K562 (cell line): ENCODE results near the gene MBD5. TPM values are rescaled to one million over a fixed set of nuclear protein-coding genes. Genes with fewer than 3 reads are reported as not detected.

Experiments used
- ATAC-seq: fragments of 200-7000 bp; cut with Tn5 transposase; 3 replicates; pipeline ENCODE4 v1.9.1; 2020; ENCODE audit warnings: moderate library complexity
- Bru-seq: library from RNA; stranded (reverse); fragments of 400-500 nt; gene quantifications from one replicate; lab custom pipeline; 2021; lab: Mats Ljungman, UMichigan
- BruChase-seq, 2 experiments: library from RNA; stranded (reverse); fragments of 400-500 nt; gene quantifications; one replicate each; lab custom pipeline; 2021; lab: Mats Ljungman, UMichigan
- BruUV-seq: library from RNA; stranded (reverse); fragments of 400-500 nt; replicated peaks from 2 replicates; lab custom pipeline; 2021; lab: Mats Ljungman, UMichigan
- CTCF ChIA-PET: fragments of 300-600 bp; formaldehyde crosslinking; extraction: SDS; loops from one replicate; lab custom pipeline; 2021; ENCODE audit warnings: low intra/inter-chr PET ratio; lab: Yijun Ruan, JAX
- POLR2A ChIA-PET: fragments of 300-600, 350-650 bp; sonication (Branson Sonifier 250); formaldehyde crosslinking; extraction: SDS; loops from one replicate; lab custom pipeline; 2021; ENCODE audit warnings: antibody characterized with exemption, inconsistent platforms; lab: Yijun Ruan, JAX
- DNase-seq, 4 experiments: peaks; one replicate each; pipeline versions ENCODE4 v3.0.0 to v3.0.0-alpha.2; 2011 to 2018; ENCODE audit warnings: low spot score in 3 of 4, mixed read lengths in 3 of 4; ENCODE audit errors: extremely low read depth in 1 of 4
- FAIRE-seq: peaks from 2 replicates; lab custom pipeline; 2011; peaks lifted over from hg19 to GRCh38; lab: Jason Lieb, UNC
- H2AFZ ChIP-seq: 2 replicates; pipeline ENCODE4 v1.6.0; 2011; ENCODE audit warnings: low read depth, low read length, control low read depth, inconsistent platforms
- H3K27ac ChIP-seq: fragments of 200-600 bp; 3 replicates; pipeline ENCODE4 v1.8.0; 2011; ENCODE audit warnings: low read depth, mild to moderate bottlenecking, control low read depth, inconsistent platforms, low read length, moderate library complexity, mixed read lengths; ENCODE audit errors: extremely low read depth
- H3K27me3 ChIP-seq, 2 experiments: fragments of 300-600 bp in 1 of 2; 2 replicates in 1 of 2; 3 replicates in 1 of 2; pipeline versions ENCODE4 v1.6.0 to v1.8.0; 2011; ENCODE audit warnings: inconsistent platforms in 2 of 2, low read length in 2 of 2, mild to moderate bottlenecking in 1 of 2, mixed read lengths in 1 of 2, moderate library complexity in 1 of 2; ENCODE audit not compliant: control insufficient read depth in 2 of 2, insufficient read depth in 2 of 2
- H3K36me3 ChIP-seq: fragments of 300-600 bp; 3 replicates; pipeline ENCODE4 v1.8.0; 2011; ENCODE audit warnings: mild to moderate bottlenecking, low read length, inconsistent platforms; ENCODE audit not compliant: control insufficient read depth, insufficient read depth
- H3K4me1 ChIP-seq, 2 experiments: fragments of 200-600 bp in 1 of 2; replicated peaks in 1 of 2; 2 replicates in 1 of 2; 3 replicates in 1 of 2; pipeline versions ENCODE4 v1.5.1 to v1.8.0; 2011; ENCODE audit warnings: inconsistent platforms in 2 of 2, low read length in 2 of 2, mild to moderate bottlenecking in 1 of 2, mixed read lengths in 1 of 2, moderate library complexity in 1 of 2; ENCODE audit not compliant: control insufficient read depth in 2 of 2, insufficient read depth in 2 of 2
- H3K4me2 ChIP-seq: 2 replicates; pipeline ENCODE4 v1.6.1; 2011; ENCODE audit warnings: low read length, control low read depth, inconsistent platforms, mixed read lengths; ENCODE audit not compliant: insufficient read depth
- H3K4me3 ChIP-seq: fragments of 200-600 bp; sonication (generic), shearing (Covaris generic); 2 replicates; pipeline ENCODE4 v1.5.1; 2016; ENCODE audit warnings: control low read depth, inconsistent platforms
- H3K79me2 ChIP-seq: fragments of 200-600 bp; 3 replicates; pipeline ENCODE4 v1.8.0; 2011; ENCODE audit warnings: low read length, inconsistent platforms; ENCODE audit not compliant: control insufficient read depth, insufficient read depth
- H3K9ac ChIP-seq, 2 experiments: 2 replicates each; pipeline versions ENCODE4 v1.6.0 to v1.6.1; 2011; ENCODE audit warnings: low read depth in 2 of 2, low read length in 2 of 2, control low read depth in 1 of 2, inconsistent platforms in 1 of 2, mild to moderate bottlenecking in 1 of 2, mixed read lengths in 1 of 2; ENCODE audit not compliant: insufficient read depth in 1 of 2
- H3K9me1 ChIP-seq: one replicate; pipeline ENCODE4 v1.6.0; 2011; ENCODE audit warnings: inconsistent platforms, mild to moderate bottlenecking, low read length, moderate library complexity; ENCODE audit not compliant: control insufficient read depth, insufficient read depth
- H3K9me3 ChIP-seq: replicated peaks from 2 replicates; pipeline ENCODE4 v1.5.1; 2011; ENCODE audit warnings: low read depth, low read length, inconsistent platforms; ENCODE audit not compliant: control insufficient read depth, insufficient read depth
- H4K20me1 ChIP-seq: replicated peaks from 2 replicates; pipeline ENCODE4 v1.6.1; 2011; ENCODE audit warnings: low read length, inconsistent platforms, mixed read lengths; ENCODE audit not compliant: control insufficient read depth, insufficient read depth
- FOXK2 ChIP-seq, 2 experiments: fragments of 450-650 bp; IDR thresholded peaks in 1 of 2; conservative IDR thresholded peaks in 1 of 2; 2 replicates each; pipeline ENCODE4 v1.6.1; 2016; ENCODE audit warnings: low read depth in 2 of 2, mild to moderate bottlenecking in 1 of 2
- HDAC1 ChIP-seq, 2 experiments: fragments of 450-650 bp; IDR thresholded peaks; 2 replicates each; pipeline ENCODE4 v1.6.1; 2016 to 2017; ENCODE audit warnings: inconsistent platforms in 1 of 2, mild to moderate bottlenecking in 1 of 2, moderate library complexity in 1 of 2
- NRF1 ChIP-seq, 2 experiments: fragments of 450-650 bp; IDR thresholded peaks in 1 of 2; conservative IDR thresholded peaks in 1 of 2; 2 replicates each; pipeline ENCODE4 v1.6.1; 2014; ENCODE audit warnings: mild to moderate bottlenecking in 2 of 2
- RFX1 ChIP-seq: fragments of 450-650 bp; IDR thresholded peaks from 2 replicates; pipeline ENCODE4 v1.6.1; 2016; ENCODE audit warnings: mild to moderate bottlenecking, moderate library complexity
- SUPT5H ChIP-seq: fragments of 450-650 bp; IDR thresholded peaks from 2 replicates; pipeline ENCODE4 v1.6.1; 2016
- ZNF263 ChIP-seq: sonication (generic); formaldehyde crosslinking; IDR thresholded peaks from 2 replicates; pipeline ENCODE4 v1.8.0; 2022; ENCODE audit warnings: mild to moderate bottlenecking, missing genetic modification reagents, borderline replicate concordance
- ZNF644 ChIP-seq: fragments of 200-800 bp; sonication (Bioruptor generic); IDR thresholded peaks from 2 replicates; pipeline ENCODE4 v1.6.1; 2016; ENCODE audit warnings: low read depth, missing genetic modification characterization, missing compliant biosample characterization
- ZSCAN32 ChIP-seq: fragments of 450-650 bp; formaldehyde crosslinking; IDR thresholded peaks from 2 replicates; pipeline ENCODE4 v1.4.0; 2020; ENCODE audit warnings: mild to moderate bottlenecking, moderate library complexity
- WGBS: fragments of 100-300 bp; shearing (Covaris generic); methylation state at CpG from one replicate; pipeline ENCODE4 v1.1.6; 2016; ENCODE audit warnings: low coverage, mixed read lengths; ENCODE audit not compliant: insufficient coverage; ENCODE audit errors: missing lambda C conversion rate; 5-methylcytosine and 5-hydroxymethylcytosine counted together
- in situ Hi-C: fragments of 300-500 bp; cut with MboI; formaldehyde crosslinking; loops from 4 replicates; pipeline ENCODE4 v1.15.0; 2018; ENCODE audit warnings: inconsistent platforms, mixed read lengths
- intact Hi-C: fragments of 100-400 bp; cut with micrococcal nuclease; formaldehyde crosslinking; loops from 2 replicates; pipeline ENCODE4 v1.14.2; 2022
- long read RNA-seq, 3 experiments: library from polyadenylated mRNA in 2 of 3; library from RNA in 1 of 3; unstranded in 2 of 3; stranded (forward) in 1 of 3; transcript quantifications; one replicate each; pipeline ENCODE4 v2.0.0, GENCODE V29; 2019 to 2022
- polyA minus RNA-seq, 3 experiments: library from RNA; depleted of rRNA, polyadenylated mRNA; stranded (reverse); fragments of >200 nt; gene quantifications; 2 replicates each; pipeline ENCODE4 v1.2.3, GENCODE V29; 2011
- polyA plus RNA-seq, 8 experiments: library from polyadenylated mRNA; depleted of rRNA in 4 of 8; stranded (reverse) in 5 of 8; unstranded in 3 of 8; fragments of >200 nt; fragmentation: Nextera tagmentation in 2 of 8; fragmentation: Illumina TruSeq in 1 of 8; extraction: Ambion mirVana in 2 of 8; extraction: Trizol in 1 of 8; gene quantifications; 2 replicates each; pipeline versions ENCODE4 v1.2.1 to v1.2.3, GENCODE V29; 2011 to 2014; ENCODE audit warnings: inconsistent platforms in 1 of 8, missing spikeins in 1 of 8
- total RNA-seq, 7 experiments: library from RNA; depleted of rRNA in 6 of 7; stranded (reverse); fragments of >200 nt in 6 of 7; fragmentation: Illumina TruSeq in 2 of 7; extraction: Trizol in 2 of 7; gene quantifications; 2 replicates each; pipeline versions ENCODE4 v1.2.1 to v1.2.3, GENCODE V29; 2011 to 2021; ENCODE audit warnings: low replicate concordance in 1 of 7
- TF ChIP-seq, protein P1 (sequence below), 3 experiments: fragments of 200-800 bp in 1 of 3; sonication (Bioruptor generic) in 1 of 3; sonication (generic) in 1 of 3; formaldehyde crosslinking in 1 of 3; IDR thresholded peaks; 2 replicates each; pipeline versions ENCODE4 v1.6.1 to v1.8.0; 2016 to 2022; ENCODE audit warnings: mild to moderate bottlenecking in 2 of 3, missing compliant biosample characterization in 2 of 3, missing genetic modification characterization in 2 of 3, missing genetic modification reagents in 1 of 3
- TF ChIP-seq, protein P2 (sequence below): fragments of 250-450 bp; sonication (Bioruptor Pico); IDR thresholded peaks from 2 replicates; pipeline ENCODE4 v1.4.0; 2020; ENCODE audit warnings: mild to moderate bottlenecking, moderate library complexity

The MBD5 gene
- total RNA-seq (2011; cell fraction: chromatin; rRNA removed; ENCODE audit: low replicate concordance), result 27.5 and 81.6 TPM in 2 replicates
- 19.5 and 21.8 TPM in 2 replicates for total RNA-seq (2011; cell fraction: nucleolus; rRNA removed)
- total RNA-seq (2011; cell fraction: nucleoplasm; rRNA removed), result 51.9 and 119 TPM in 2 replicates
- total RNA-seq (2014; rRNA removed), result 5.1 and 5.4 TPM in 2 replicates
- 11.1 and 13.0 TPM in 2 replicates for total RNA-seq (2014; rRNA removed; fragmentation: Illumina TruSeq; extraction: Trizol)
- total RNA-seq (2015; rRNA removed; fragmentation: Illumina TruSeq; extraction: Trizol), result 9.5 and 12.0 TPM in 2 replicates
- 9.8 and 13.9 TPM in 2 replicates for total RNA-seq (2021)
- polyA plus RNA-seq (2011; rRNA removed), result 14.5 and 24.2 TPM in 2 replicates
- 8.2 and 11.8 TPM in 2 replicates for polyA plus RNA-seq (2011; cell fraction: cytosol; rRNA removed)
- 32.2 and 33.0 TPM in 2 replicates for polyA plus RNA-seq (2011; cell fraction: nucleus; rRNA removed)
- 7.0 and 9.5 TPM in 2 replicates for polyA plus RNA-seq (2012)
- polyA plus RNA-seq (2014; fragmentation: Illumina TruSeq; extraction: Trizol), result 9.0 and 9.1 TPM in 2 replicates
- 1 to 10 TPM; 3.4 to 3.6 TPM for polyA plus RNA-seq (2014; fragmentation: Nextera tagmentation; extraction: Ambion mirVana)
- polyA plus RNA-seq (2014; rRNA removed), result 6.2 and 6.8 TPM in 2 replicates
- polyA minus RNA-seq (2011; rRNA and poly(A)+ RNA removed), result 34.7 and 48.3 TPM in 2 replicates
- polyA minus RNA-seq (2011; cell fraction: cytosol; rRNA and poly(A)+ RNA removed), result 7.8 and 18.7 TPM in 2 replicates
- 63.7 and 108 TPM in 2 replicates for polyA minus RNA-seq (2011; cell fraction: nucleus; rRNA and poly(A)+ RNA removed)
- percentile 49 among the genes with signal in this experiment for Bru-seq, nascent RNA
- percentile 61 among the genes with signal in this experiment for BruChase-seq, experiment 1, labeled RNA remaining after a 2-hour chase
- percentile 63 among the genes with signal in this experiment for BruChase-seq, experiment 2, labeled RNA remaining after a 6-hour chase
- long read RNA-seq, experiment 1, full-length matches to known transcripts, result 32 of 44 reads
- long read RNA-seq, experiment 1, partial matches to known transcripts, result 1 of 44 reads
- long read RNA-seq, experiment 1, other reads (novel, unspliced or antisense), result 11 of 44 reads
- long read RNA-seq, experiment 2, full-length matches to known transcripts, result 11 of 19 reads
- long read RNA-seq, experiment 2, partial matches to known transcripts, result 0 of 19 reads
- long read RNA-seq, experiment 2, other reads (novel, unspliced or antisense), result 8 of 19 reads
- long read RNA-seq, experiment 3, full-length matches to known transcripts, result 8 of 8 reads
- long read RNA-seq, experiment 3, partial matches to known transcripts, result 0 of 8 reads
- long read RNA-seq, experiment 3, other reads (novel, unspliced or antisense), result 0 of 8 reads

DNA sequence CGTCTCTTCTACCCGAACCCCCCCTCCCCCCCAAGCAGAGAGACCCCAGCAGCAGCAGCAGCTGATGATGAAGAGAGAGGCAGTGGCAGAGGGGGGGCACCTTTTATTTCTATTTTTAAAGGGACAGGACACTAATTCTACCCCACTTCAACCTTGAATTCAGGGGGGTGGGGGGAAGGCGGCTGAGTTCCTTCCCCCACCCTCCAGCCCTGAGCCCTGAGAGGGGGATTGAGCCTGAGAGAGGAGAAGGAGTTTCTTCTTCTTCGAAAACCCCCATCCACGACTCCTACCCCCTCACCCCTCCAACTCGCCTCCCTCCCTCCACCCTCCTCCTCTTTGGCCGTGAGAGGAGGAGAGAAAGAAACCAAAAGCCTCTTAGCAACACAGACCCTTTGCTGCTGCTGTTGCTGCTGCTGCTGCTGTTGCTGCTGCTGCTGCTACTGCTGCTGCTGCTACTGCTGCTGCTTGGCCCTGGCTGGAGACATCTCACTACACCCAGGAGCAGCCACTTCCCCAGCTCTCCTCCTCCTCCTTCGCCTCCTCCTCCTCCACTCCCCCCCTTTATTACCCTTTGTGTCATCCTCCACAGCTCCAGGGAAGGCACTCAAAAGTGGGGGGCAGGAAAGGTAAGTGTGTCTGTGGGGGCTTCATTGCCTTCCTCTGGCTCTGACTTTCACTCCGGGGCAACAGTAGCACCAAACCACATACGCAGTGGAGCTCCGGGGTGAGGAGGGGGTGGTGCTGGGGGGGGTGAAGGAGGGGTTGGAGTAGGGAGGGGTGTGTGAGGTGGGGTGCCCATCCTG, at the start of gene MBD5:
MBD5 (plus strand) TSS at position 33 of the 803 bp plus-strand sequence.
- peak within 1 kb of the TSS; percentile 75 to 92 for H3K9ac ChIP-seq
- peaks cover 88% of the 10 kb centered on the region for H3K79me2 ChIP-seq
- H3K27me3 ChIP-seq, result no peaks in the 10 kb centered on the region
- ChIA-PET CTCF (no interaction called here), POLR2A (interaction anchor here (0.5 to 1.1 kb wide), 4 partner anchors 25 to 489 kb away, joined by 3 to 4 read pairs (median 4); partner anchors contain the start of gene ACVR2A)
- H3K27ac ChIP-seq, result peak within 1 kb of the TSS; percentile 89
- in situ Hi-C loops (no loop called here), intact Hi-C loops (loop anchor here (5.0 kb wide), 1 partner anchor 179 kb away; no protein-coding TSS in a partner anchor)
- DNase-seq (peak in 2 of 4 experiments; percentile 29 to 47), ATAC-seq (peak; percentile 24), FAIRE-seq (no peak)
- H4K20me1 ChIP-seq, result no peaks in the 10 kb centered on the region
- H3K4me2 ChIP-seq, result peak within 1 kb of the TSS; percentile 99
- peak within 1 kb of the TSS; percentile 92 for H2AFZ ChIP-seq
- BruUV-seq, result TSS peak; percentile 42
- H3K4me1 ChIP-seq, result peaks cover 0 to 6% of the 10 kb centered on the region in 2 experiments; a peak in 2 of 5 replicates
- H3K9me1 ChIP-seq, result no peaks in the 10 kb centered on the region
- peaks cover 3% of the 10 kb centered on the region; the same call in 1 of the 3 replicates for H3K36me3 ChIP-seq
- H3K9me3 ChIP-seq, result no peaks in the 10 kb centered on the region
- 0% methylated on average over 4 of the region's 11 CpGs for WGBS
- H3K4me3 ChIP-seq, result peak within 1 kb of the TSS; percentile 82
- TF ChIP-seq, protein P1, sequence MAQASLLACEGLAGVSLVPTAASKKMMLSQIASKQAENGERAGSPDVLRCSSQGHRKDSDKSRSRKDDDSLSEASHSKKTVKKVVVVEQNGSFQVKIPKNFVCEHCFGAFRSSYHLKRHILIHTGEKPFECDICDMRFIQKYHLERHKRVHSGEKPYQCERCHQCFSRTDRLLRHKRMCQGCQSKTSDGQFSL (CRISPR knock-in tag; IDR thresholded peaks at IDR 0.05), result peak; percentile 20
- TF ChIP-seq, protein P1 (tag; IDR thresholded peaks at IDR 0.05), result peak in 1 of 2 experiments; percentile 91; a peak in 2 of 4 replicates
- TF ChIP-seq, protein P2, sequence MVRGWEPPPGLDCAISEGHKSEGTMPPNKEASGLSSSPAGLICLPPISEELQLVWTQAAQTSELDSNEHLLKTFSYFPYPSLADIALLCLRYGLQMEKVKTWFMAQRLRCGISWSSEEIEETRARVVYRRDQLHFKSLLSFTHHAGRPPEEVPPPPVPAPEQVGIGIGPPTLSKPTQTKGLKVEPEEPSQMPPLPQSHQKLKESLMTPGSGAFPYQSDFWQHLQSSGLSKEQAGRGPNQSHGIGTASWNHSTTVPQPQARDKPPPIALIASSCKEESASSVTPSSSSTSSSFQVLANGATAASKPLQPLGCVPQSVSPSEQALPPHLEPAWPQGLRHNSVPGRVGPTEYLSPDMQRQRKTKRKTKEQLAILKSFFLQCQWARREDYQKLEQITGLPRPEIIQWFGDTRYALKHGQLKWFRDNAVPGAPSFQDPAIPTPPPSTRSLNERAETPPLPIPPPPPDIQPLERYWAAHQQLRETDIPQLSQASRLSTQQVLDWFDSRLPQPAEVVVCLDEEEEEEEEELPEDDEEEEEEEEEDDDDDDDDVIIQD (CRISPR knock-in tag), result no peak
- TF ChIP-seq ZNF263 (CRISPR knock-in tag) (peak; percentile 64), RFX1 (no peak), ZNF644 (tag) (no peak), FOXK2 (conservative IDR thresholded peaks at IDR 0.05 in 1 of 2, IDR thresholded peaks at IDR 0.05 in 1 of 2; ENCODE audit: low read depth in 2 of 2) (peak in 1 of 2 experiments; percentile 11; a peak in 2 of 4 replicates), ZSCAN32 (CRISPR knock-in tag) (no peak), SUPT5H (peak; percentile 51; the same call in 1 of the 2 replicates), NRF1 (conservative IDR thresholded peaks at IDR 0.05 in 1 of 2, IDR thresholded peaks at IDR 0.05 in 1 of 2) (peak in 1 of 2 experiments; percentile 81; a peak in 3 of 4 replicates), HDAC1 (IDR thresholded peaks at IDR 0.05) (0 out of 4 replicates have a peak, but pooled peaks of 1 of the 2 experiments have one; percentile 44)
